Measurements from ENCODE around the gene ZNF608.

Gene ZNF608

DNA sequence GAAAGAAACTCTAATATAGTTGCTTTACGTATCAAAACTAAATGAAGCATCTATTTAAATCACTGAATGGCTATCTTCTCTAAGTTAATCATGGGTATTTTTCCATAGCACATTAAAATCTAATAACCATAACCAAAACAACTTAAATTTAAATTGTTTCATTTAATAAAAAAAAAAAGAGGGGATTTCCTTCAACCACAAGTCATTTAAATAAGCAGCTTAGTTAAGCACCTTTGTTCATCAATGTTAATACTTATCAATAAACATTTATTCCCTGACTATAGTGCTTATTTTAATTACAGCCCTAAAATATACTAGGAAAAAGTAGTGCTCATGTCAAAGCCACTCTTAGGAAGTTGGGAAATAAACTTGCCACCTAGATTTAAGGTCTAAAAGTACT lies 30.3 kb downstream of the ZNF608 start:
- no peak for DNase-seq

DNA sequence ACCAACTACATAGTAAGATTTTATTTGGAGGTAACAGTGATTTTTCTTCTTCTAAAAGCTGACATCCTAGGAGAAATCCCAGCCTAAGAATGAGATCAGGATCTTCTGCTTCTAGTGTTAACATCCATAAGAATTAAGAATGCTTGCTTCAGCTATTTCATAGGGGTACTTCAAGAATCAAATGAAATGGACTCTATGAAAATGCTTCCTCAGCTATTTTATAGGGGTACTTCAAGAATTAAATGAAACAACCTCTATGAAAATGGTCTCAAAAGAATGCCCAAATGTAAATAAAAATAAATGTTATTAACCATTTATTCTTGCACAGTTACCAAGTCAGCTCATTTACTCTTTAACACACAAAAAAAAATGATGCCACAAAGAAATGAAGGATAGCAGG lies 31.5 kb downstream of the ZNF608 start:
- DNase-seq = no peak

DNA sequence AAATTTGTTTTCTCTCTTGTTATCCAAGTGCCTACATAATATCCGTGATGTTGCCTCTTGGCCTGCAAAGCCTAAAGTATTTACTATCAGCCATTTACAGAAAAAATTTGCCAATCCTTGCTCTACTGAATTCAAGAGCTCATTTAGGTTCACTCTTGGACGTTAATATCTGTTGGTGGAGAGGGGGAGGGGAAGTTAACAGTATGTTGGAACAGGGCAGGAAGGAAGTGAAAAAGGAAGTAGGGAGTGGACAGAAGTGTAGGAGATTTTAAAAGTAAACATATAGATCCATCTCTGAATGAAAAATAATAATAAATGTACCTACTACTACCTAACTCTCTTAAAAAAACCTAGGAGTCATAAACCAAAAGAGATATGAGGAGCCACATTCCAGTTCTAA lies 32.8 kb downstream of the ZNF608 start:
- DNase-seq = no peak

DNA sequence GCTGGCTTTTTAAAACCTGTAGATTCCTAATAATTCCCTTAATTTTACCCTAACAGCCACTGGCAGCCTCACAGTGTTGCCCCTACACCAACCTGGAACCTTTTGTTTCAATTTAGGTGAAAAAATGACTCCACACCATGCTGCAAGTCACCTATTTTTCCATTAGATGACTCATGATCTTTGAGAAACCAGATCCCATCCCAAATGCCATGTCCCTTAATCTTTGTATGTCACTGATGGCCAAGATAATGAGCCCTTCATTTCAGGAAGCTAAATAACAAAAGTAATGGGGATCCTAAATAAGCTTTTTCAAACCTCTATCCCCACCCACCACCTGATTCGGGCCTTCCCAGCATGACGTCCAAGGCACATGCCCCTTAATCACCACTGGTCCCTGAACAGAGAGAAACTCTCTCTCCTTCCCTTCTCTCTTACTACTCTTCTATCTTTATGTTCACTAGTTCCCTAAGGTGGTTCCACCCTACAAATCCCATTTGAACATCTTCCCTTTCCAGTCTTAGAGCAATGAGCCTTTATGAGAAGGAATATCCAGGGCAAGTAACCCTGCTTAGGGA lies 33.6 kb downstream of the ZNF608 start:
- DNase-seq = no peak

DNA sequence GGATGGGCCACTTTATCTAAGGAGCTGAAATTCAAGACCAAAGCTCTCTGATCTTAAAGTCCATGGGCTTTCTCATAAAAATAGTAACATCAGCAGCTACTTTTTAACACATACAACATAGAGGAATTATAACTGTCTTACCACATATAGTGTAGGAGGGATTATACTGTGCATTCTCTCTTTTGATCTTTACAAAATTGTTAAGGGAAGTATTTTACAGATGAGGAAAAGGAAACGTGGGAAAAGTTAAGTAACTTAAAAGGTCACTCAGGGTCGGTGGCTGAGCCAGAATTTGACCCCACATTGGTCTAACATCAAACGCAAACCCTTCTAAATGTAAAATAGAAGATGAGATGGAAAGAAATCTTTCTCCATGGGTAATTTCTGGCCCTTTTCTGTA lies 38.4 kb downstream of the ZNF608 start:
- DNase-seq = no peak

DNA sequence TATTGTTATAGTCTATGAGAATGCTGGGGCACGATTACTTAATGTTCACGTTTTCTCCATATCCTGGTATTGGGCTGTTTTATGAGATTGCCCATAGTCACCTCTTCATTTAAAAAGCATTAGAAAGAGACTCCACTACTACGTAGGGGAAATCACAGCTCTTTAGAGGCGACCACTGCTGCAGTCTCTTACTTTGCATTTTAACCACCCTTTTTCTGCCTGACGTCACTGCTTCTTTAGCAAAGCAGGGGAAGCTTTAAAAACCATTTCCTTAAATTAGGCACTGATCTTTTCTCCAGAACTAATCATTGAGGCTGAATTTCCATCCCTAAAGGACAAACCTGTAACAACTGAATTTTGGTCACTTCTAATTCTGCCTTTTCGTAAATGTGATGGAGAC lies 38.9 kb downstream of the ZNF608 start:
- no peak for DNase-seq

DNA sequence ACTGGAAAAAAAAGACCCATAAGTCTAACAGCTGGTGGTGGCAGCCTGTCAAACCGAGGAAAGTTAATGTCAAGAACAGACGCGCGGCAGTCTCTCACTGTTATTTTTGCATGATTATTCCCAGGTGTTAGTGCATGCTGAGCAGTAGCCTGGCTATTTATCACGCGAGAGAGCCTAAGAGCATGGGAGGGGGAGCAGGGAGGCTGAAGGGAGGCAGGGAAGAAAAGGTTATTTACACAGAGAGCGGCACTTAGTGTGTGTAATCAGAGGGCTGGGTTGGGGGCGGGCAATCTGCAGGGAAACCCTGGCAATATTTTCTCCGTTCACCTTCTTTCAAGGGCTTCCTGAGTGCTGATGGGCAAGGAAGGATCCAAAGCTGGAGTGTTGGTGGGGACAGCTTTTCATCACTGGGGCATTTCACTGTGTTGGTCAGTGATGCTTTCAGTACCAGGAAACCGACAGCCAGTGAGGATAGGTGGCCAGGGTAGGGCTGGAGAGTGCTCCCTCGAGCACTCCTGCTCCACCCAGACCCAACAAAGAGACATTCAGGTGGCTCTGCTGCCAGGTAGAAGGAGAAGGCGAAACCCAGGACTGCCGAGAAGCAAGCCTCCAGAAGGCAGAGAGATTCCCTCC lies 39.6 kb downstream of the ZNF608 start:
- no peak for DNase-seq

DNA sequence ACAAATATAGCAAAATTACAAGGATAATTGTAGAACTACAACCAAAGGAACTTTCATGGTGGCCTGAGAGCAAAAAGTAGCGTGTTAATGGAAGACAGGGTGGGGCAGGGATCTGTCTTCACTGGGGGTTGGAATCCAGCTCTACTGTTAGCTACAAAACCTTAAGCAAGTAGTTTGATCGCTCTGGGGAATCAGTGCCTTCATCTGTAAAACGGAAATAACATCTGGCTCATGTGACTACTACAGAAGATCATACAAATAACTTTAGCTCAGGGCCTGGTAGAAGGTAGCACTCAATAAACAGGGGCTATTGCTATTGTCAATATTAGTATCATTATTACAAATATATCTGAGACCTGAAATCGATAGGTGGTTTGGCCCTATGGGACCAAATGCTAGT lies 40.4 kb downstream of the ZNF608 start:
- no peak for DNase-seq

DNA sequence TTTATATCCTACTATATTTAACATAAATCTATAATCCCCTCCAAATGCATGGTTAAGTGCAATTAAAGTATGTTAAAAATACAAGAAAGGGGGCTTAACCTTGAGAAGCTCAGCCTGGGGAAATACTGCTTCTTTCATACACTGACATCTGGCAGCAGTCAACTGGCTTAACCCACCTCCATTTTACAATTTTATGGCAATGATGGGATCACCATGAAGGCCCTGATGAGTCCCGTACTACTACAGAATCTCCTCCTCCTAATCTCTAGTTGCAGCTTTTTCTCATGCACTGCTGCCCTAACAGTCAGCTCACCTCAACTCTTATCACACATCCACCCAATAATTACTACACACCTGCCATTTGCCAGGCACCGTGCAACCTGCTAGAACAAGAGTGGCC lies 40.9 kb downstream of the ZNF608 start:
- DNase-seq = no peak

DNA sequence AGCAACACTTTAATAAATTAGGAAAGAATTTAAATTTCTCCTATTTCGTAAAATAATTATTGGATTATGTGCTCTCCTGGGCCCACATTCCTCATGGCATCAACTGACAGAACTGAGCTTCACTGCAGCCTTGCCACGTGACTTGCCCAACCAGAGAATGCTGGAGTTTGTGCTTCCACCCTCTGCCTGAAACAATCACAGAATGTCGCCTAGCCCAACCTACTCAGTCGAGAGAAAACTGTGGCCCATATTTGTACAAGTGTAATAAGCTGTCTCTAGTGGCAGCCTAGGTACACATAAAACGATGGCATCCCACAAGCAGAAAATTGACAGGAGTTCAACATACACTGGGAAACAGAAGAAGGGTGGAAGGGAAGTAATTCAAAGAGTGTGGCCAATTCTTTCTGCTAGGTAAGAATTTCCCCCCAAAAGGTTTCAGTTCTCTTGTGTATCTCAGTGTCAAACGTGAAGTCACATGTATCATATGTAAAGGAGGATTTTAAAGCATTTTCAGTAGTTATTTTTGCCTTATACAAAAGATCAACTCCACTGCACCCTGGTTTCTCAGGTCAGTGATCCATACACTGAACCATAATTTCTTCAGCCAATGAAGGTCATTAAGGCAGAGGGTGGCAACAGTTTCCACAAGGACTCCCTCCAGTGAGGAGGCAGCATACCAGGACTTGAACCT lies 41.7 kb downstream of the ZNF608 start:
- DNase-seq = no peak

DNA sequence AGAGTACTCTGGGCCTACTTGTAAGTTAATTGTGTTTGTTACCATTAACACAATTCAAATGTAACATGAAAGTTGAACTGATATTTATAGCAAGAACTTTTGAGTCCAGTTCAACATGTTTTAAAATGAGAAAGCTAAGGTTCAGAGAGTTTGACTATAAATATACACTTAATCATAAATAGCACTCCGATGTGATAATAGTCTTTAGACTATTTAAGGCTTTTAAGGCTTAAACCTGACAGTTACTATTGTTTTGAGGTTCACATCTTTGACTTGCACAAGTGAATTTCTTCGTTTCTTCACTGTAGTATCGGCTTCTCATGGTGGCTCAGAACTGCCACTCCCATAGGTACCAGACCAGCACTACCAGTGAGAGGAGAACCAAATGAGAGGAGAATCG lies 42.4 kb downstream of the ZNF608 start:
- DNase-seq = no peak

DNA sequence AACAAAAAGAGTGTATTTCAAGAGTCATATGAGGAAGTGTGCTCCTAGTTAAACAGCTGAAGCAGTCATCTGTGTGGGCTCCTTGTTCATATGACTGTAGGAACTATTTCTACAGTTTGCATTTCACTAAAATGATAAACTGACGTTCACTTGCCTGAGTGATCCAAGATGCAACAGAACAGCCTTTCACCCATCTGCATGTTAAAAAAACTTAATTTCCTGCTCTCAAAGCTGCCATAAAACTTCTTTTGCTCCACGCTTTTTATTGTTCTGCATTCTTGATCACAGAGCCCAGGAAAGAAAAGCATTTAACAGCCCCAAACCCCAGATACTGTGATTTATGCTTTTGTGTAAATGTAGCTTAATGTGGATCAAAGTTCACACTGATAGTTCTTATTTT lies 43.9 kb downstream of the ZNF608 start:
- DNase-seq = no peak

DNA sequence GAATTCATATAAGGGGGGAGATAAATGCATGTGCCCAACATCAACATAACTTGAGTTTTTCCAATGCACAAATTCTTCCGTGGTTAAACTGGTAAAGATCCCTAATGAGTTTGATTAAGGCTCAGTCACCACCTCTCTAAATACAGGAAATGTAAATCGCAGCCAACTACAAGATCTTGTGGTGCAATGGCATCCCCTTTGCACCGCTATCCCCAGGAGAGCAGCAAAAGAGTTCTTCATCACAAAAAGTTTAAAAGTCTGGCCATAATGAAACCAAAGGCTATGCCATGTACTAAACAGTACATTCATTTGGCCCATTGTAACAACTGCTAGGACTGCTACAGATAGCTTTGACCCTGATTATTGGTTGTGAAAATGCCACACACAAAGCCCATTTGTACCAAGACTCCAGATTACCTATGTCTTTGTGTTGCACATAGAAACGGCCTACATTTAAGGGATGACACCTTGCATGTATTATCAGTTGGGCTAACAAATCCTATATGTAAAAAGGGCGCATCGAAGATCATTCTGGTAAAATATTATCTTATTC lies 44.5 kb downstream of the ZNF608 start:
- no peak for DNase-seq

DNA sequence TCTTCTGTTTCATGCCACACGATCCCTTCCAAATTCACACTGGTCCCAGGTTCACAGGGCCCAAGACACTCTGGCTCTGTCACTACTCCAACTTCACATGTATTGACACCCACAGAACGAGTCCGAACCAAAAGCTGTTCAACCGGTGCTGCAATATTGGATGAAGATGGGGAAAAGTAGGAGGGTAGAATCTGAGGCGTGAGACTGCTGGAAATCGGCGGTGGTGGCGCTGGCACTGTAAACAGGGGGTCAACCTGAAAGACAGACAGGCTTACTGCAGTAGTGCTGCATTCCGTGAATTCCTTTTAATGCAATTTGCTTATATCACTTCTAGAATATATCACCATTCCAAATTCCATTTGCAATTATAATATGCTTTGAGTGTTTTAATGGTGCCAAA lies 45.4 kb downstream of the ZNF608 start:
- DNase-seq = no peak

DNA sequence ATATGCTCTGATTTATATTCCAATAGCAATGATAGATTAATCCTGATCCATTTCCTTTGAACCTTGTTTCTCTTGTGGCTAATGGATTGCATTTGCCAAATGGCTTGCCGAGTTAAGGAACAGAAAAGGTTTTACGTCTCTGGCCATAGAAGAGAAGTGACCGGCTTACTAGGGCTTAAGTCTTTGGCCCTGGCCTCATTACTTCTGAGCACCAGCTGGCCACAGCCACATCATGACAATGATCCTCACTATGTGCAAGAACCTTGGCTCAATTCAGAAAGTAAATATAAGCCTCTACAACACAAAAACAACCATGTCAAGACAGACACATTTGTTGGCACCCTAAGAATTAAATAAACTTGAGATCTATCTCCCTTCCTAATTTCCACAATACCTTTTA lies 46.1 kb downstream of the ZNF608 start:
- no peak for DNase-seq

DNA sequence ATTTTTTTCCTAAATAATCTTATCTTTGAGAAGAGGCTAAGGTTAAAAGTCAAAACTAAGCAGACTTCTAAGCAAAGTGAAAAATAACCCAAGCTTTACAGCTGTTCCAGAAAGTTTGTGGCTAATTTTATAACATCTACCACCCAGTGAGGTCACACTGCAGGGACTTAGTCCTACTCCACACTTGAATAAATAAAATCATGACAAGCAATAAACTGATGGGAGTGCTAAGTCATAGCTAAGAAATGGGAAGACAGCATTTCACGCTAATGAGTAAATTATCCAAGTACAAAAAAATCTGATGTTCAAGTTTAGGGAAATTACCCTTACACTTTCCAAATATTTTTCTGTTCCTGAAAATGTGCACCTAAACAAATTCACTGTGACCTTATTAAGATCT lies 47.7 kb downstream of the ZNF608 start:
- no peak for DNase-seq

DNA sequence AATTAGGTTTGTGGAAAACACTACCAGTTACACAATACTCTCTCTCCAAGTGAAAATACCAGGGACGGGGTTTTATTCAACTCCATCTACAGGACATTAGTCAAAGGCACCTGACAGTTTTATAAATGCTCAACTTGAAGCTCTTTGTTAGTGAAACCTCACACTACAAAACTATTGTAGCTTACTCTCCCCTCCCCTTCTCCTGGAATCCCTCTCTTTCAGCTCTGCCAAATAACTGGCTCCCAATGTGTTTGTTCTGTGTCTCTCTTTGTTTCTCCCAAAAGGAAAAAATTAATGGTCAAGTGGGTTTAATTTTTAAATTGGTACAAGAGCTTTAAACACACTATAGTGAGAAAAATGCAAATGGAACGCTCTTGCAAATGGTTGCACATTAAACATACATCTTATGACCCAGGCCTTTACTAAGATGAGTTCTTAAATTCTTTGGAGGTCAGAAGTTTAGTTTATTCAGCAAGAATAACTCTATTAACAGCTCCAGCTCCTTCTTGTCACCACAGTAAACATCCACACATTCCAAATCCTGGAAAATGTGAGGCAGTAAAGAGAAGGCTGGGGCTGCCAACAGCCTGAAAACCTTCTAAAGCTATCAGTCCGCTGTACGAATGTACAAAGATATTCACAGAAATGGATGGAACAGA lies 48.4 kb downstream of the ZNF608 start:
- no peak for DNase-seq

DNA sequence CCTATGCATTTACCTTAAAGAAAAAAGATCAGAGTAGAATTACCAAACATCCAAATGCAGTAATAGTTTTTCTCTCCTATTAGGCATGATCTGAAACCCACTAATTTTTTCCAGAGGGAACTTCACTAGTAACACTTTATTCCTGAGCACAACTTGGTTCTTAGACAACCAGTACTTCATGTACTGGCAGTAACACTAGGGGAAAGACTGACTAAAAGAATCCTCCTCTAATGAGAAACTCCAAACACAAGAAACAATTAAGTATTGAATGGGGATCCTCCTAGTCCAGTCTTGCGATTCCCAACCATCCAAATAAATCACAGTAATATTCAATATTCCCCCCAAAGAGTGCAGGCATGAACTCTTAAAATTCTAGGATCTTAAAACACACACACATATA lies 48.9 kb downstream of the ZNF608 start:
- DNase-seq = no peak

DNA sequence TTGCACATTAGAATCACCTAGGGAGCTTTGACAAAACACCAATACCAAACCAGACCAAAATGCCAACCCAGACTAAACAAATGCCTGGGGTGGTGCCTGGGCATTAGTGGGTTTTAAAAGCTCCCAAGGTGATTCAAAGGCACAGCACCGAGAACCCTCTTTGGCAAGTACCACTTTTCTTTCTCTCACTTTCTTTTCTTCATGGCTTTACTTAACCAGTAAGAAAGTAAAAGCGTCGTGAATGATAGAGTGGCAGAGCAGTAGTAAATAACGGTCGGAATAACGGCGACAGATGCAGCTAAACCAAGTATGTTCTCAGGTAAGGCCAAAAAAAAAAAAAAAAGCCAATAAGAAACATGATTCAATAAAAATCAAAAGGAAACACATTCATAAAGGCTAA lies 49.5 kb downstream of the ZNF608 start:
- DNase-seq = no peak
